ENCODE measurements around the gene SAMD11. TPM values are rescaled to one million over a fixed set of nuclear protein-coding genes. Genes with fewer than 3 reads are reported as not detected.

The SAMD11 gene
- total and polyA plus RNA-seq, 2 of the 13 experiments (the other 11 are each of a cell fraction or from before 2014, with no cell fraction given), result 0.11 TPM; not detected in 1

DNA sequence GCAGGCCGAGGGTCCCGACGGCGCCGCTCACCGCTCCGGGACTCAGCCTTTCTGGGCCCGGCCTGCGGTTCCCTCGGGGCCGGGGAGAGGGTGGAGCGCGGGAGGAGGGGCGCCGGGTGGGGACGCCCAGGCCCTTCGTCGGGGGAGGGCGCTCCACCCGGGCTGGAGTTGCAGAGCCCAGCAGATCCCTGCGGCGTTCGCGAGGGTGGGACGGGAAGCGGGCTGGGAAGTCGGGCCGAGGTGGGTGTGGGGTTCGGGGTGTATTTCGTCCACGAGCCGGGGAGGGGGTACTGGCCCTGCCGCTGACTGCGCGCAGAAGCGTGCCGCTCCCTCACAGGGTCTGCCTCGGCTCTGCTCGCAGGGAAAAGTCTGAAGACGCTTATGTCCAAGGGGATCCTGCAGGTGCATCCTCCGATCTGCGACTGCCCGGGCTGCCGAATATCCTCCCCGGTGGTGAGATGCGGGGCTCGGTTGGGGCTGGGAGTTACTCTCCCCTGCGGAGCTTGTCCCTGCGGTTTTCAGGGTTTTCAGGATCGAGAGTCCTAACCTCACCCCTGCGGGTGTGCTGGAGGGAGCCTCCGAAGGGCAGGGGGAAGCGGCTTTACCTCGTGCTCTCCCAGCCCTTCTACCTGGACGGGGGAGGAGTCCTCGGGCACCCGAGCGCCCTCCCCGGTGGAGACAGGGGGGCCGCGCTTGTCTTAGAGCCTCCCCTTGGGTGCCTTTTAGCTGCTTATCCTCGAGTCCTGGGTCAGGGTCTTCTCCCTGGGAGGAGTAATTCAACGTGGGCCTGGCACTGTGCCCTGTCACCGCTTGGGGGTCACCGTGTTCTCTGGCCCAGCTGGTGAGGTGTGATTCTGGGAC is 2.1 kb downstream of the SAMD11 start:
- H3K27me3 ChIP-seq (ENCODE audit: control insufficient read depth in 1 of 2, insufficient read depth in 2 of 2, low read length in 2 of 2), result peaks cover 44 to 85% of the 10 kb centered on the region in 2 experiments
- H2AFZ ChIP-seq (ENCODE audit: low read length), result no peak overlapping the region
- H3K36me3 ChIP-seq (replicated peaks in 1 of 2; ENCODE audit: control insufficient read depth in 1 of 2, insufficient read depth in 2 of 2, low read length in 2 of 2), result no peaks in the 10 kb centered on the region
- no peak overlapping the region for H3K27ac ChIP-seq (ENCODE audit: extremely low read length, insufficient read depth, low read length)
- POLR2A ChIA-PET, result no interaction called here
- intact Hi-C loops (cut with micrococcal nuclease; ENCODE audit: unreplicated experiment), result no loop called here
- FAIRE-seq, result no peak
- H3K4me1 ChIP-seq (ENCODE audit: insufficient read depth, low read length), result peaks cover 17% of the 10 kb centered on the region
- DNase-seq (ENCODE audit: low spot score), result no peak
- no TSS peak for BruUV-seq (replicated peaks)
- H4K20me1 ChIP-seq (ENCODE audit: insufficient read depth, low read length), result peaks cover 3% of the 10 kb centered on the region; the same call in 1 of the 2 replicates
- H3K9ac ChIP-seq (ENCODE audit: insufficient read depth, low read depth, low read length), result no peak overlapping the region
- ATAC-seq, result no peak
- in situ Hi-C loops (cut with HindIII; ENCODE audit: extremely low pct_ligation_motif_present, low pct_unique_long_range_greater_than_20kb), result no loop called here
- H3K4me2 ChIP-seq (ENCODE audit: low read depth, low read length), result peak overlapping the region; percentile 60
- CTCF ChIA-PET (ENCODE audit: low intra/inter-chr PET ratio, low total read pairs), result no interaction called here
- no peaks in the 10 kb centered on the region for H3K9me3 ChIP-seq (ENCODE audit: low read length)
- 0% methylated on average over 2 of the region's 65 CpGs for WGBS (ENCODE audit: low lambda C conversion rate)
- no peaks in the 10 kb centered on the region for H3K79me2 ChIP-seq (ENCODE audit: insufficient read depth, low read length)
- peak overlapping the region in 2 of 3 experiments; percentile 16 to 62; a peak in 2 of 6 replicates for H3K4me3 ChIP-seq (replicated peaks in 1 of 3; ENCODE audit: insufficient read depth in 1 of 3, low read depth in 2 of 3, low read length in 3 of 3)
- TF ChIP-seq MEF2D (CRISPR knock-in tag; IDR thresholded peaks at IDR 0.05) (no peak), ZNF792 (CRISPR knock-in tag; IDR thresholded peaks at IDR 0.05) (no peak), DPF2 (CRISPR knock-in tag; IDR thresholded peaks at IDR 0.05; ENCODE audit: borderline replicate concordance, low read depth) (no peak), GZF1 (CRISPR knock-in tag; IDR thresholded peaks at IDR 0.05) (no peak), ZZZ3 (CRISPR knock-in tag; IDR thresholded peaks at IDR 0.05; ENCODE audit: borderline replicate concordance) (no peak), HCFC1 (IDR thresholded peaks at IDR 0.05; ENCODE audit: low read depth, low read length) (no peak), EZH2 (conservative IDR thresholded peaks at IDR 0.05; ENCODE audit: low read depth, low read length) (peak; percentile 98), ZNF879 (CRISPR knock-in tag; IDR thresholded peaks at IDR 0.05) (no peak), ZSCAN21 (CRISPR knock-in tag; IDR thresholded peaks at IDR 0.05; ENCODE audit: borderline replicate concordance) (no peak), ZNF17 (CRISPR knock-in tag; IDR thresholded peaks at IDR 0.05) (no peak), KMT2A (CRISPR knock-in tag; IDR thresholded peaks at IDR 0.05) (no peak), KAT7 (CRISPR knock-in tag; IDR thresholded peaks at IDR 0.05; ENCODE audit: borderline replicate concordance) (no peak), ELF4 (CRISPR knock-in tag; IDR thresholded peaks at IDR 0.05; ENCODE audit: borderline replicate concordance) (no peak), RBM22 (optimal IDR thresholded peaks at IDR 0.05; ENCODE audit: low read length) (no peak), GABPB1 (CRISPR knock-in tag; IDR thresholded peaks at IDR 0.05) (no peak), HHEX (CRISPR knock-in tag; IDR thresholded peaks at IDR 0.05) (no peak)
- TF ChIP-seq, protein P1, sequence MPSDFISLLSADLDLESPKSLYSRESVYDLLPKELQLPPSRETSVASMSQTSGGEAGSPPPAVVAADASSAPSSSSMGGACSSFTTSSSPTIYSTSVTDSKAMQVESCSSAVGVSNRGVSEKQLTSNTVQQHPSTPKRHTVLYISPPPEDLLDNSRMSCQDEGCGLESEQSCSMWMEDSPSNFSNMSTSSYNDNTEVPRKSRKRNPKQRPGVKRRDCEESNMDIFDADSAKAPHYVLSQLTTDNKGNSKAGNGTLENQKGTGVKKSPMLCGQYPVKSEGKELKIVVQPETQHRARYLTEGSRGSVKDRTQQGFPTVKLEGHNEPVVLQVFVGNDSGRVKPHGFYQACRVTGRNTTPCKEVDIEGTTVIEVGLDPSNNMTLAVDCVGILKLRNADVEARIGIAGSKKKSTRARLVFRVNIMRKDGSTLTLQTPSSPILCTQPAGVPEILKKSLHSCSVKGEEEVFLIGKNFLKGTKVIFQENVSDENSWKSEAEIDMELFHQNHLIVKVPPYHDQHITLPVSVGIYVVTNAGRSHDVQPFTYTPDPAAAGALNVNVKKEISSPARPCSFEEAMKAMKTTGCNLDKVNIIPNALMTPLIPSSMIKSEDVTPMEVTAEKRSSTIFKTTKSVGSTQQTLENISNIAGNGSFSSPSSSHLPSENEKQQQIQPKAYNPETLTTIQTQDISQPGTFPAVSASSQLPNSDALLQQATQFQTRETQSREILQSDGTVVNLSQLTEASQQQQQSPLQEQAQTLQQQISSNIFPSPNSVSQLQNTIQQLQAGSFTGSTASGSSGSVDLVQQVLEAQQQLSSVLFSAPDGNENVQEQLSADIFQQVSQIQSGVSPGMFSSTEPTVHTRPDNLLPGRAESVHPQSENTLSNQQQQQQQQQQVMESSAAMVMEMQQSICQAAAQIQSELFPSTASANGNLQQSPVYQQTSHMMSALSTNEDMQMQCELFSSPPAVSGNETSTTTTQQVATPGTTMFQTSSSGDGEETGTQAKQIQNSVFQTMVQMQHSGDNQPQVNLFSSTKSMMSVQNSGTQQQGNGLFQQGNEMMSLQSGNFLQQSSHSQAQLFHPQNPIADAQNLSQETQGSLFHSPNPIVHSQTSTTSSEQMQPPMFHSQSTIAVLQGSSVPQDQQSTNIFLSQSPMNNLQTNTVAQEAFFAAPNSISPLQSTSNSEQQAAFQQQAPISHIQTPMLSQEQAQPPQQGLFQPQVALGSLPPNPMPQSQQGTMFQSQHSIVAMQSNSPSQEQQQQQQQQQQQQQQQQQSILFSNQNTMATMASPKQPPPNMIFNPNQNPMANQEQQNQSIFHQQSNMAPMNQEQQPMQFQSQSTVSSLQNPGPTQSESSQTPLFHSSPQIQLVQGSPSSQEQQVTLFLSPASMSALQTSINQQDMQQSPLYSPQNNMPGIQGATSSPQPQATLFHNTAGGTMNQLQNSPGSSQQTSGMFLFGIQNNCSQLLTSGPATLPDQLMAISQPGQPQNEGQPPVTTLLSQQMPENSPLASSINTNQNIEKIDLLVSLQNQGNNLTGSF (CRISPR knock-in tag; IDR thresholded peaks at IDR 0.05), result no peak
- TF ChIP-seq, protein P2, sequence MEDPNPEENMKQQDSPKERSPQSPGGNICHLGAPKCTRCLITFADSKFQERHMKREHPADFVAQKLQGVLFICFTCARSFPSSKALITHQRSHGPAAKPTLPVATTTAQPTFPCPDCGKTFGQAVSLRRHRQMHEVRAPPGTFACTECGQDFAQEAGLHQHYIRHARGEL (CRISPR knock-in tag; IDR thresholded peaks at IDR 0.05), result 0 out of 2 replicates have a peak, but pooled peaks have one; percentile 20

Measured in HepG2 (cell line).